H1 (cell line): ENCODE measurements around the gene IP6K3. TPM values are rescaled to one million over a fixed set of nuclear protein-coding genes. Genes with fewer than 3 reads are reported as not detected.

Source experiments
- CTCF ChIA-PET: fragments of 300-600 bp; sonication (Branson Sonifier 250); formaldehyde crosslinking; loops from one replicate; lab custom pipeline; 2021; ENCODE audit not compliant: partially characterized antibody; lab: Charles Lee
- POLR2A ChIA-PET: fragments of 300-600 bp; sonication (Branson Sonifier 250); formaldehyde crosslinking; loops from one replicate; lab custom pipeline; 2021; ENCODE audit warnings: inconsistent platforms; ENCODE audit not compliant: partially characterized antibody; lab: Charles Lee
- DNase-seq, 2 experiments: peaks; one replicate each; pipeline versions ENCODE4 v3.0.0 to v3.0.0-alpha.2; 2010 to 2022; ENCODE audit warnings: low spot score in 2 of 2, low read depth in 1 of 2, mixed read lengths in 1 of 2
- FAIRE-seq: peaks from 2 replicates; lab custom pipeline; 2011; peaks lifted over from hg19 to GRCh38; lab: Jason Lieb, UNC
- H2AFZ ChIP-seq: 2 replicates; pipeline ENCODE4 v1.8.1; 2012; ENCODE audit warnings: low read length, inconsistent platforms
- H2AK5ac ChIP-seq: 2 replicates; pipeline ENCODE4 v1.6.1; 2013; ENCODE audit warnings: low read depth, low read length
- H2BK120ac ChIP-seq: replicated peaks from 2 replicates; pipeline ENCODE3; 2013; ENCODE audit warnings: low read depth, low read length, inconsistent platforms
- H2BK12ac ChIP-seq: 2 replicates; pipeline ENCODE4 v1.6.1; 2013; ENCODE audit warnings: low read depth, low read length
- H2BK15ac ChIP-seq: 2 replicates; pipeline ENCODE4 v1.6.1; 2013; ENCODE audit warnings: low read length
- H2BK20ac ChIP-seq: 2 replicates; pipeline ENCODE4 v1.6.1; 2013; ENCODE audit warnings: low read length
- H2BK5ac ChIP-seq: 2 replicates; pipeline ENCODE4 v1.6.1; 2013; ENCODE audit warnings: low read depth, low read length
- H3K14ac ChIP-seq: 2 replicates; pipeline ENCODE4 v1.6.1; 2013; ENCODE audit warnings: inconsistent platforms; ENCODE audit not compliant: insufficient read length
- H3K18ac ChIP-seq: 2 replicates; pipeline ENCODE4 v1.6.1; 2013; ENCODE audit warnings: low read length; ENCODE audit errors: extremely low read depth
- H3K23ac ChIP-seq: 2 replicates; pipeline ENCODE4 v1.6.1; 2013; ENCODE audit warnings: inconsistent platforms; ENCODE audit not compliant: insufficient read length
- H3K23me2 ChIP-seq: 2 replicates; pipeline ENCODE4 v1.6.1; 2013; ENCODE audit warnings: low read depth, low read length
- H3K27ac ChIP-seq: 2 replicates; pipeline ENCODE4 v1.6.1; 2011; ENCODE audit warnings: low read depth, low read length, inconsistent platforms
- H3K27me3 ChIP-seq, 4 experiments: replicated peaks in 1 of 4; 1 replicate in 1 of 4; 2 replicates in 3 of 4; pipeline versions ENCODE4 v1.6.1 to v1.8.1; 2011 to 2013; ENCODE audit warnings: low read length in 3 of 4, mild to moderate bottlenecking in 3 of 4, inconsistent platforms in 2 of 4, mixed read lengths in 2 of 4, moderate library complexity in 1 of 4; ENCODE audit not compliant: control insufficient read depth in 3 of 4, insufficient read depth in 3 of 4; ENCODE audit errors: extremely low read depth in 1 of 4
- H3K36me3 ChIP-seq, 4 experiments: 2 replicates each; pipeline versions ENCODE4 v1.6.1 to v1.8.1; 2011 to 2013; ENCODE audit warnings: mild to moderate bottlenecking in 4 of 4, low read length in 3 of 4, moderate library complexity in 2 of 4, control low read depth in 1 of 4, inconsistent platforms in 1 of 4; ENCODE audit not compliant: insufficient read depth in 4 of 4, control insufficient read depth in 2 of 4
- H3K4ac ChIP-seq: replicated peaks from 2 replicates; pipeline ENCODE3; 2013; ENCODE audit warnings: low read length, low read depth, mixed read lengths, inconsistent platforms; ENCODE audit not compliant: insufficient read length
- H3K4me1 ChIP-seq, 4 experiments: replicated peaks in 1 of 4; 1 replicate in 1 of 4; 2 replicates in 3 of 4; pipeline versions ENCODE4 v1.6.1 to v1.8.1; 2011 to 2013; ENCODE audit warnings: low read length in 3 of 4, inconsistent platforms in 2 of 4, mixed read lengths in 1 of 4; ENCODE audit not compliant: insufficient read depth in 4 of 4, control insufficient read depth in 3 of 4
- H3K4me2 ChIP-seq, 2 experiments: 2 replicates each; pipeline versions ENCODE4 v1.6.1 to v1.8.1; 2011 to 2013; ENCODE audit warnings: low read depth in 2 of 2, low read length in 2 of 2, control low read depth in 1 of 2, inconsistent platforms in 1 of 2, mild to moderate bottlenecking in 1 of 2; ENCODE audit not compliant: insufficient read depth in 1 of 2
- H3K4me3 ChIP-seq, 4 experiments: fragments of 200-600, 300-600 bp in 1 of 4; sonication (generic), shearing (Covaris generic), sonication (Bioruptor Twin) in 1 of 4; 2 replicates each; pipeline versions ENCODE4 v1.5.1 to v1.8.1; 2011 to 2016; ENCODE audit warnings: low read length in 4 of 4, low read depth in 3 of 4, control low read depth in 2 of 4, inconsistent platforms in 2 of 4, mild to moderate bottlenecking in 2 of 4, mixed read lengths in 1 of 4, moderate library complexity in 1 of 4; ENCODE audit not compliant: insufficient read depth in 2 of 4; ENCODE audit errors: extremely low read depth in 1 of 4
- H3K56ac ChIP-seq: replicated peaks from 2 replicates; pipeline ENCODE3; 2013; ENCODE audit warnings: low read depth, mild to moderate bottlenecking, mixed read lengths, low read length, inconsistent platforms; ENCODE audit not compliant: insufficient read length
- H3K79me1 ChIP-seq: 2 replicates; pipeline ENCODE4 v1.6.1; 2013; ENCODE audit warnings: low read depth, low read length, control low read depth
- H3K79me2 ChIP-seq, 2 experiments: 2 replicates each; pipeline versions ENCODE4 v1.6.1 to v1.8.1; 2012 to 2013; ENCODE audit warnings: low read length in 2 of 2, mild to moderate bottlenecking in 2 of 2, inconsistent platforms in 1 of 2; ENCODE audit not compliant: insufficient read depth in 2 of 2, control insufficient read depth in 1 of 2
- H3K9ac ChIP-seq, 4 experiments: replicated peaks in 1 of 4; 1 replicate in 1 of 4; 2 replicates in 3 of 4; pipeline versions ENCODE4 v1.6.1 to v1.8.1; 2011 to 2013; ENCODE audit warnings: low read depth in 3 of 4, low read length in 3 of 4, control low read depth in 2 of 4, mild to moderate bottlenecking in 2 of 4, moderate library complexity in 2 of 4, inconsistent platforms in 1 of 4; ENCODE audit errors: extremely low read depth in 1 of 4
- H3K9me3 ChIP-seq, 2 experiments: 2 replicates each; pipeline versions ENCODE4 v1.6.1 to v1.8.1; 2012 to 2013; ENCODE audit warnings: mild to moderate bottlenecking in 2 of 2, moderate library complexity in 2 of 2, control low read depth in 1 of 2, inconsistent platforms in 1 of 2, low read depth in 1 of 2, low read length in 1 of 2, mixed read lengths in 1 of 2; ENCODE audit not compliant: insufficient read depth in 2 of 2
- H4K20me1 ChIP-seq, 2 experiments: replicated peaks in 1 of 2; 2 replicates each; pipeline versions ENCODE3 to v1.8.1; 2011 to 2013; ENCODE audit warnings: inconsistent platforms in 2 of 2, low read length in 2 of 2, mild to moderate bottlenecking in 1 of 2; ENCODE audit not compliant: insufficient read depth in 2 of 2, control insufficient read depth in 1 of 2
- H4K5ac ChIP-seq: 2 replicates; pipeline ENCODE4 v1.6.1; 2013; ENCODE audit warnings: low read length, low read depth, mixed read lengths, inconsistent platforms; ENCODE audit not compliant: insufficient read length
- H4K8ac ChIP-seq: 2 replicates; pipeline ENCODE4 v1.8.0; 2013; ENCODE audit warnings: mild to moderate bottlenecking, moderate library complexity, low read length, inconsistent platforms; ENCODE audit not compliant: insufficient read depth; ENCODE audit errors: extremely low read depth
- H4K91ac ChIP-seq: replicated peaks from 2 replicates; pipeline ENCODE3; 2013; ENCODE audit warnings: low read length, mixed read lengths, inconsistent platforms; ENCODE audit not compliant: insufficient read length
- SRF ChIP-seq: IDR thresholded peaks from 2 replicates; pipeline ENCODE4 v1.6.1; 2011; ENCODE audit warnings: mild to moderate bottlenecking, low read depth, low read length, moderate library complexity
- WGBS, 2 experiments: shearing (Covaris generic) in 1 of 2; methylation state at CpG; one replicate each; pipeline versions ENCODE4 v1.1.6 to v1.1.7; 2013 to 2015; ENCODE audit warnings: low lambda C conversion rate in 2 of 2, mixed read lengths in 2 of 2, inconsistent platforms in 1 of 2, low coverage in 1 of 2, missing lambda C conversion rate in 1 of 2; ENCODE audit not compliant: insufficient replicate concordance in 2 of 2, insufficient coverage in 1 of 2, insufficient read length in 1 of 2; ENCODE audit errors: extremely low coverage in 1 of 2, missing lambda C conversion rate in 1 of 2; 5-methylcytosine and 5-hydroxymethylcytosine counted together
- polyA plus RNA-seq, 7 experiments: library from polyadenylated mRNA; depleted of rRNA in 3 of 7; stranded (reverse) in 5 of 7; unstranded in 2 of 7; fragments of >200 nt in 5 of 7; fragments of 200-250 nt in 2 of 7; gene quantifications; 1 replicate in 5 of 7; 2 replicates in 1 of 7; 4 replicates in 1 of 7; pipeline versions ENCODE4 v1.2.1 to v1.2.3, GENCODE V29; 2011 to 2013; ENCODE audit warnings: missing spikeins in 2 of 7, mixed read lengths in 2 of 7
- total RNA-seq: library from RNA; stranded (reverse); fragmentation: NEBNext Ultra II Directional; extraction: Animal tissue kit (Norgen Biotek cat#: 25700); gene quantifications from 2 replicates; pipeline ENCODE4 v1.2.1, GENCODE V29; 2021

Gene IP6K3
- total and polyA plus RNA-seq, 2 of the 8 experiments (the other 6 are each of a cell fraction or from before 2014, with no cell fraction given) = 0.22 to 0.73 TPM

DNA sequence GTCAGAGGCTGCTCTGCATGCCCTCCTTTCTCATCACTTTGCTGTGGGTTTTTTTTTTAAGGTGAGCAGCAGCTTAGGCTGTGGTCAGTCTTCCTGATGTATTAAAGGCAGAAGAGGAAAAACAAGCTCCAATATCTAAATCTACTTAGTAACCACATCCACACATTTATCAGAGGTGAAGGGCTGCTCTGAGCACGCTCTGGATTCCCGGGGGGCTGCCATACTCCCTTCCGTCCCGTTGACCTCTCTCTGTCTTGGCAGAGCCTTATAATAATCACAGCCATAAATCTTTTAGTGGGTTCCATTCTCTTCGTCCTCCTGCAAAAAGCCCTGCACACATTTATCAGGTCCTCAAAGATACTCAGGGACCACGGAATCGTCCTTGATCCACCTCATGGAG lies 44.9 kb upstream of the IP6K3 start:
- Histone ChIP-seq H4K8ac (no peak overlapping the region), H3K56ac (no peak overlapping the region), H3K79me2 (peaks cover 11 to 18% of the 10 kb centered on the region in 2 experiments), H3K18ac (no peak overlapping the region; the same call in 1 of the 2 replicates), H4K5ac (peak overlapping the region; percentile 20), H3K4ac (no peak overlapping the region), H3K4me2 (peak overlapping the region in 1 of 2 experiments; percentile 40; a peak in 2 of 4 replicates), H3K27ac (no peak overlapping the region), H3K79me1 (no peaks in the 10 kb centered on the region), H3K27me3 (no peaks in the 10 kb centered on the region), H2AFZ (no peak overlapping the region), H4K91ac (peak overlapping the region; percentile 59), H3K9me3 (no peaks in the 10 kb centered on the region), H3K23ac (no peak overlapping the region), H4K20me1 (peaks cover 0 to 2% of the 10 kb centered on the region in 2 experiments), H3K4me1 (peaks cover 17 to 59% (median 35%) of the 10 kb centered on the region in 4 experiments), H2BK120ac (no peak overlapping the region), H3K9ac (no peak overlapping the region), H3K23me2 (peaks cover 2% of the 10 kb centered on the region), H2BK15ac (no peak overlapping the region), H3K36me3 (no peaks in the 10 kb centered on the region)
- 90% methylated on average over 7 of the region's 7 CpGs; no CpG with 5 or more reads in 1 of the 2 experiments for WGBS, 2 experiments
- DNase-seq (no peak), FAIRE-seq (no peak)
- CTCF ChIA-PET = interaction anchor here (0.7 to 9.6 kb wide), 10 partner anchors 13 to 264 kb away, joined by 3 to 71 read pairs (median 4); partner anchors contain the start of gene UQCC2
- no peak for TF ChIP-seq SRF
- TF ChIP-seq, all 59 proteins: peak for 0
- Histone ChIP-seq H3K14ac (no peak overlapping the region), H2AK5ac (peak overlapping the region; percentile 49; the same call in 1 of the 2 replicates), H3K4me3 (no peak overlapping the region), H2BK5ac (peak overlapping the region; percentile 90; the same call in 1 of the 2 replicates), H2BK12ac (no peak overlapping the region), H2BK20ac (peak overlapping the region; percentile 91; the same call in 1 of the 2 replicates)
- POLR2A ChIA-PET = interaction anchor here (0.9 to 2.0 kb wide), 4 partner anchors 10 to 22 kb away, joined by 3 to 9 read pairs (median 6); no protein-coding TSS in a partner anchor
